Activated B cell treated with CpG ODN at 0.5 μM for 24 hours (primary cell): ENCODE data around the gene UBN1. TPM values are rescaled to one million over a fixed set of nuclear protein-coding genes. Genes with fewer than 3 reads are reported as not detected.

ENCODE experiments used
- ATAC-seq: fragments of 200-7000 bp; cut with Tn5 transposase; one replicate; pipeline ENCODE4 v1.10.0; 2021; ENCODE audit warnings: low read depth, mild to moderate bottlenecking, moderate library complexity
- CTCF ChIA-PET: fragments of 350-600 bp; sonication (Branson Sonifier 250); formaldehyde crosslinking; loops from one replicate; lab custom pipeline; 2021; ENCODE audit warnings: antibody characterized with exemption; lab: Charles Lee
- POLR2A ChIA-PET: fragments of 350-600 bp; sonication (Branson Sonifier 250); formaldehyde crosslinking; loops from one replicate; lab custom pipeline; 2021; ENCODE audit warnings: antibody characterized with exemption; lab: Charles Lee
- DNase-seq: peaks from one replicate; pipeline ENCODE4 v3.0.0; 2022
- H3K27ac Mint-ChIP-seq: one replicate; pipeline ENCODE4 v1.8.0; 2020; ENCODE audit warnings: mixed read lengths
- H3K27me3 Mint-ChIP-seq: one replicate; pipeline ENCODE4 v1.8.0; 2021; ENCODE audit warnings: mixed read lengths
- H3K36me3 Mint-ChIP-seq: one replicate; pipeline ENCODE4 v1.8.0; 2021; ENCODE audit warnings: low read depth, mixed read lengths
- H3K4me1 Mint-ChIP-seq: one replicate; pipeline ENCODE4 v1.8.0; 2021; ENCODE audit warnings: mixed read lengths
- H3K4me3 Mint-ChIP-seq: one replicate; pipeline ENCODE4 v1.8.0; 2020; ENCODE audit warnings: mild to moderate bottlenecking, mixed read lengths
- H3K9me3 Mint-ChIP-seq: one replicate; pipeline ENCODE4 v1.8.0; 2020; ENCODE audit warnings: mixed read lengths
- intact Hi-C: fragments of 100-400 bp; cut with micrococcal nuclease; formaldehyde crosslinking; loops from one replicate; pipeline ENCODE4 v1.15.1; 2024
- total RNA-seq: library from RNA; stranded (reverse); gene quantifications from 2 replicates; pipeline ENCODE4 v1.2.3, GENCODE V29; 2022
- TF ChIP-seq, protein P1 (sequence below): fragments of 200-600 bp; IDR thresholded peaks from one replicate; pipeline ENCODE4 v1.8.0; 2022; ENCODE audit warnings: antibody characterized with exemption, mild to moderate bottlenecking

UBN1 gene
- total RNA-seq, 1 donor from 2014 or later: 36.1 TPM

DNA sequence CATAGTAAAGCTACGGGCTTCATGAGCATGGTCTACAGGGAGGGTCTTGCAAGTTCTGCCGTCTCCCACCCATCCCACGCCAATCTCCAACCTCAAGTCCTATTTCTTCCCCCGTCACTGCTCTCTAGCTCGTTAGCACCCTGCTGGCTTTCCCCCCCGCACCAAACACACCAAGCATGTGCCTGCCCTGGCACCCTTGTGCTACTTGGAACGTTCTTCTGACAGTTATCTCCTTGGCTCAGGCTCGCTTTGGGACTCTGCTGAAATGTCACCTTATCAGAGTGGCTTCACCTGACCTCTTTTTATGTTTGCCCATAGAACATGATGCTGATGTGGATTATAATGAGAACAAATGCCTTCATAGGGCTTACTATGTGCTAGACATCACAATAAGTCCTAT lies 22.1 kb upstream of the UBN1 start:
- no peak for DNase-seq
- Mint-ChIP-seq H3K27me3 (no peaks in the 10 kb centered on the region), H3K27ac (no peak overlapping the region), H3K36me3 (peaks cover 81% of the 10 kb centered on the region), H3K4me3 (no peak overlapping the region), H3K9me3 (no peaks in the 10 kb centered on the region), H3K4me1 (no peaks in the 10 kb centered on the region)
- TF ChIP-seq, protein P1, sequence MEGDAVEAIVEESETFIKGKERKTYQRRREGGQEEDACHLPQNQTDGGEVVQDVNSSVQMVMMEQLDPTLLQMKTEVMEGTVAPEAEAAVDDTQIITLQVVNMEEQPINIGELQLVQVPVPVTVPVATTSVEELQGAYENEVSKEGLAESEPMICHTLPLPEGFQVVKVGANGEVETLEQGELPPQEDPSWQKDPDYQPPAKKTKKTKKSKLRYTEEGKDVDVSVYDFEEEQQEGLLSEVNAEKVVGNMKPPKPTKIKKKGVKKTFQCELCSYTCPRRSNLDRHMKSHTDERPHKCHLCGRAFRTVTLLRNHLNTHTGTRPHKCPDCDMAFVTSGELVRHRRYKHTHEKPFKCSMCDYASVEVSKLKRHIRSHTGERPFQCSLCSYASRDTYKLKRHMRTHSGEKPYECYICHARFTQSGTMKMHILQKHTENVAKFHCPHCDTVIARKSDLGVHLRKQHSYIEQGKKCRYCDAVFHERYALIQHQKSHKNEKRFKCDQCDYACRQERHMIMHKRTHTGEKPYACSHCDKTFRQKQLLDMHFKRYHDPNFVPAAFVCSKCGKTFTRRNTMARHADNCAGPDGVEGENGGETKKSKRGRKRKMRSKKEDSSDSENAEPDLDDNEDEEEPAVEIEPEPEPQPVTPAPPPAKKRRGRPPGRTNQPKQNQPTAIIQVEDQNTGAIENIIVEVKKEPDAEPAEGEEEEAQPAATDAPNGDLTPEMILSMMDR: no peak
- intact Hi-C loops: no loop called here
- CTCF ChIA-PET: interaction anchor here (0.6 kb wide), 1 partner anchor 108 kb away, joined by 4 read pairs; no protein-coding TSS in a partner anchor
- ATAC-seq: no peak
- POLR2A ChIA-PET: interaction anchor here (0.5 kb wide), 1 partner anchor 53 kb away, joined by 3 read pairs; no protein-coding TSS in a partner anchor

GRCh38 chr16:4826526-4826925 lies 20.8 kb upstream of the UBN1 start:
- ATAC-seq (no peak), DNase-seq (no peak)
- CTCF ChIA-PET: no interaction called here
- Mint-ChIP-seq H3K4me1 (no peaks in the 10 kb centered on the region), H3K4me3 (no peak overlapping the region), H3K27me3 (no peaks in the 10 kb centered on the region), H3K36me3 (peaks cover 81% of the 10 kb centered on the region), H3K27ac (no peak overlapping the region), H3K9me3 (no peaks in the 10 kb centered on the region)
- POLR2A ChIA-PET: no interaction called here
- TF ChIP-seq, protein P1: no peak
- intact Hi-C loops: no loop called here

DNA sequence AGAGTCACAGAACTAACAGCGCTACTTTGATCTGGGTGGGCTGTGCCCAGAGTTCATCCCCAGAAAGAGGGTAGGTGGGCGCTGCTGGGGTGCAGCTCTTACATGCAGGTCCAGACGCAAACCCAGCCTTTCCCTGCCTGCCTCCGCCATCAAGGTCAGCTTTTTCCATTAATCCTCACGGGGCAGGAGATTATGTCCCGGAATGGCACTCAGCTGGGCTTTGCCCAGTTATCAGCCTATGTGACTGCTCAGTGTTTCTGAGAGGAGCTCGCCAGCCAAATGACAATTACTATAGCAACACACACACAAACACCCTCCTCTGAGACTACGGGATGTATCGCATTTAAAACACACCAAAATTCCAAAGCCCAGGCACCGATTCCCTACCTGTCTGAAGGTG lies 20.3 kb upstream of the UBN1 start:
- no peak for ATAC-seq
- Mint-ChIP-seq H3K27me3 (no peaks in the 10 kb centered on the region), H3K36me3 (peaks cover 81% of the 10 kb centered on the region), H3K4me3 (no peak overlapping the region), H3K9me3 (no peaks in the 10 kb centered on the region), H3K27ac (no peak overlapping the region), H3K4me1 (no peaks in the 10 kb centered on the region)
- ChIA-PET CTCF (no interaction called here), POLR2A (no interaction called here)
- TF ChIP-seq, protein P1: no peak
- DNase-seq: no peak
- intact Hi-C loops: no loop called here

DNA sequence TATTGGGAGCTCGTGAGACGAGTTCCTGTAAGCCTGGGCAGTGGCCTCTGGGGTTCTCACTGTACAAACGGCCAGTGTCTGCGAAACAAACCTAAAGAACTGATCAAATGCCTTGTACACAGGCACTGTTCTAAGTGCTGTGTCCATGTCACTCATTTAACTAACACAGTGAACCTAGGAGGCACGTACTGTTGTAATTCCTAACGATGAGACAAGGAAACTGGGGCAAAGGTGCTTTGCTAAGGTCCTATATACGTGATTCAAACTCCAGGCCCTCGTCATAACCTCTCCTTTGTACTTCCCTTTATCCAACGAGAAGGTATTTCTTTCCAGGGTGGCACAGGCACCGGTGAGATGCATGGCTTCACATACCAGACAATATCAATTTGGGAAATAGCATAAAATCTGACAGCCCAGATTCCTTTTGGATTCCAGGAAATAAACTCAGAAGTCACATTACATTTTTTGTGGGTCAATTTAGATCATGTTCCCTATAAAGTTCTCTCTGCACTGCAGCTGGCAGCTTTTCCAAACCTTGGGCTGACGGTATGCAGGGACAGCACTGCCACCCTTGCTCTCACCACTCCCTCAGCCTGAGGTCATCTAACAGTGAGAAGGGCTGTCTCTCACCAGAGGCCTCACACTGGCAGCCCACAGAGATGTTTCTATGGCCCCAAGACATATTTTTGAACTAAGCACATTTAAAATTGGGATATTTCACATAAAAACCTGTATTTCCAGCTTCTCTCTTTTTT lies 18.5 kb upstream of the UBN1 start:
- Mint-ChIP-seq H3K27me3 (no peaks in the 10 kb centered on the region), H3K4me1 (peaks cover 15% of the 10 kb centered on the region), H3K27ac (no peak overlapping the region), H3K9me3 (no peaks in the 10 kb centered on the region), H3K4me3 (no peak overlapping the region), H3K36me3 (peaks cover 82% of the 10 kb centered on the region)
- ATAC-seq (no peak), DNase-seq (no peak)
- POLR2A ChIA-PET: no interaction called here
- TF ChIP-seq, protein P1: no peak
- intact Hi-C loops: no loop called here
- CTCF ChIA-PET: no interaction called here

GRCh38 chr16:4830408-4830807 lies 16.9 kb upstream of the UBN1 start:
- TF ChIP-seq, protein P1: no peak
- Mint-ChIP-seq H3K27ac (no peak overlapping the region), H3K27me3 (no peaks in the 10 kb centered on the region), H3K4me3 (no peak overlapping the region), H3K4me1 (peaks cover 18% of the 10 kb centered on the region), H3K36me3 (peaks cover 76% of the 10 kb centered on the region), H3K9me3 (no peaks in the 10 kb centered on the region)
- DNase-seq (no peak), ATAC-seq (no peak)
- ChIA-PET POLR2A (no interaction called here), CTCF (no interaction called here)
- intact Hi-C loops: no loop called here
